CD1c-positive myeloid dendritic cell (primary cell): ENCODE data around the gene FKBP10.
A peak's percentile ranks its signal among the peaks of the same experiment; 100 is the strongest.

Experiments
- DNase-seq: peaks from one replicate; pipeline ENCODE4 v3.0.0-alpha.2; 2016; ENCODE audit errors: extremely low spot score

FKBP10 gene

DNA sequence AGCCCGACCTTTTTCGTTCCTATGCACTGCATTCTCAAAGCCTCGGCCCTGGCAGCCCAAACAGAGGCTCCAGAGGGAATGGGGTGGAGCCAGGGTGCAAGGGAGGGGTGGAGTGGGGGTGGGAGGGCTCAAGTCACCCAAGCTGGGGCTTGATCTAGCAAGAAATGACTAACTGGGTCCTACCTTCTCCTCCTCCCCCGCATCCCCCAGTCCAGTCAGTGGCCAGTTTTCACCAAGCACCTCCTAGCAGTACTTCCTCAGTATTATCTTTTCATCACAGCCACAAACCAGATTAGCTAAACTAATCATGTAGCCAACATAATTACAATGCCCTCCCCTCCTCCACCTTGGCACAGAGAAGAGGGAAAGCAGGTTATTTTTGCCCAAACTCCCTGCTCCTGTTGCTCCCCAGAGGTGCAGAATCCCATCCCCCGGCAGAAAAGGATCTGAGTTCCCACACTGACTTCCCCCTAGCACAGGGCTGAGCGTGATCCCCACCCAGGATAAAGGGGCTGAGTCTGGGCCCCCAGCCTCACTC is 28.5 kb upstream of the FKBP10 start:
- DNase-seq, result peak; percentile 76

DNA sequence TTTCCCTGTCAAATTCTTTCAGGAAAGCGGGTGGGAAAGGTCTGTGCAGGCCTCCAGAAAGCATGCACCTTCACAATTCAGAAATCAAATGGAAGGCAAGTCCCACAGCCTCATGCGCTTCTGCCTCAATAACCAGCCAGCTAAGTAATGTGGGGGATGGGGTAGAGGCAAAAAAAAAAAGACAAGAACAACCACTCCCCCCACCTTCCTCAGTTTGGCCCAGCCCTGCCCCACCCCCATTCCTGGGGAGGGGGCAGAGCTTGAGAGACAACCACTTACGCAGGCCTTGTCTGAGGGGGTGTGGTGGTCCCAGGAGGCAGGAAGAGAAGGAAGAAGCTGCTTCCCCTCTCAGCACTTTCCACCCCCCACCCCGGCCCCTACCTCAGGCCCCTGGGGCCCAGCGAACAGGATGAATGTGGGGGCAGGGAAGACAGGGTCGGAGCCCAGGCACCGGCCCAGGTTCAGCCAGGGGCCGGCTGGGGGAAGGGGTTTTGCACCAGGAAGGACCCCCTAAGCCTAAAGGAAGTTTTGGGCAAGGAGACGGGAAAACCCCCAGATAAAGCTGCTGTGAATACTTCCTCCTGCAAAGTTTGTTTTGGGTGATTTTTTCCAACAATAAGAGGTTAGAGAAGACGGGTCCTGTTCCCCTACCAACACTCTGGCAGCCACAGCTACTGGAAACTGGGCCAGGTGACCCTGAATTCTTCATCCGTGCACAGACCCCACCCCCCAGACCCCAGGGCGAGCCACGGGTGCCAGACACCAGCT is 27.5 kb upstream of the FKBP10 start:
- no peak for DNase-seq

DNA sequence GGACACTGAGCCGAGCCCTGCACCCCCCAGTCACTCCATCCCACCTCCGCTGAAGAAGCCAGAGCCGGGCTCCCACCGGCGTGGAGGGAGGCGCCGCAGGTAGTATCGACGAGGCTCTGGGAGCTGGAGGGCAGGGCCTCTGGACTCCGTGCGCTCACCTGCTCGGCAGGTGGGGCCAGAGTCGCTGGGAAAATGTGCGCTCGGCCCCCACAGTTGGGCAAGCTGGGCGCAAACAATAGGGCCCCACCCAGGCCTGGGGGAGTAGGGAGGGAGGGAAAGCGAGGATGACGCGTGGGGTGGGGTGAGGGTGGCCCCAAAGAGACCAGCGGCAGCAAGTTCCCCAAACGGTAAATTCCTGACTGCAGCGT is 27.0 kb upstream of the FKBP10 start:
- DNase-seq, result no peak

DNA sequence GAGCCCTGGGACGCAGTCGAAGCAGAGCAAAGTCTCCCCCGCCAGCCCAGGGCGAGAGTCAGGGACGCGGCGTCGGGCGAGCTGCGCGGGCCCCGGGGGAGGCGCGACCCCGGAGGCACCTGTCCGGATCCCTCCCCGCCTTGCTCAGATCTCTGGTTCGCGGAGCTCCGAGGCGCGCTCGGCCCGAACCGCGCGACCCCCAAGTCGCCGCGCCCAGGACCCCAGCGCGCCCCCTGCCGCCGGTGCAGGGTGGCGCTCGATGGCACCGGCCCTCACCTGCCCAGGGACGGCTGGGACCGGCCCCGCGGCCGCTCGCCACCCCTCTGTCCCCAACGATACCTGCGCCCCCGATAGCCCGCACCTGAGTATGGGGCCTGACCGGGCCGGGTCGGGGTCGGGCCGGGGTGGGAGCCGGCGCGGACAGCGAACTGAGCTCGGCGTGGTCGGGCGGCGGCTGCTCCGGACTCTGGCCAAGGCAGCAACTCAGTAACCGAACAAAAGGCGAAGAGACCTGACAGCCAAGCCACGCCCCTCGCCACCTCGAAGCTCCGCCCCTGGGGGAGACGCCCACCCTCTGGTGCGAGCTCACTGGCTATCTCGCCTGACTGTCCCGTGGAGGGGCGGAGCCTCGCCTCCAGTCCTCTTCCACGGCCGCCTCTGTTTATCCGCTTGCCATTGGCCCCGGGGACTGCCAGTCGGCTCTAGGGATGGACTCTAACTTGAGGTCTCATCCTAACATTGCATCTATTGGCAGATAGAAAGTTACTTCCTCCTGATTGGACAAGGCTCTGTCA is 26.4 kb upstream of the FKBP10 start, which contains the start of gene JUP:
TSS of gene JUP (minus strand) at position 485 of the 794 bp plus-strand sequence. CDS start 14,857 bp downstream, outside the sequence.
- peak; percentile 98 for DNase-seq

DNA sequence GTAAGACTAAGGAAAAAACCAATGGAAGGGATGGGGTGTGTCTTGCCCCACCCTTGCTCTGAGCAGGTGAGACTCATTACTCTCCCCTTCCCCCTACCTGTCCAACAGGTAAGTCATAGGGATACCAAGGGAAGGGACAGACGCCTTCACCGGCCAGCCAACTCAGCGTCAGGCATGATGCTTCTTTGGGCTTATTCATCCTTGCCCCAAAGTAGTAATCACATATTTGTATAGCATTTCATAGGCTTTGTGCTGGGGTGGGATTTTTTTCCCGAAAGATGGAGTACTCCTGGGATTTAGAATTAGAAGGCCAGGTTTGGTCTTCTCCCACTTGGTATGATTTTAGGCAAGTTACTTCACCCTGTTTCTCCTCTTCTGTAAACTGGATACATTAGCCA is 25.8 kb upstream of the FKBP10 start:
- DNase-seq, result no peak

DNA sequence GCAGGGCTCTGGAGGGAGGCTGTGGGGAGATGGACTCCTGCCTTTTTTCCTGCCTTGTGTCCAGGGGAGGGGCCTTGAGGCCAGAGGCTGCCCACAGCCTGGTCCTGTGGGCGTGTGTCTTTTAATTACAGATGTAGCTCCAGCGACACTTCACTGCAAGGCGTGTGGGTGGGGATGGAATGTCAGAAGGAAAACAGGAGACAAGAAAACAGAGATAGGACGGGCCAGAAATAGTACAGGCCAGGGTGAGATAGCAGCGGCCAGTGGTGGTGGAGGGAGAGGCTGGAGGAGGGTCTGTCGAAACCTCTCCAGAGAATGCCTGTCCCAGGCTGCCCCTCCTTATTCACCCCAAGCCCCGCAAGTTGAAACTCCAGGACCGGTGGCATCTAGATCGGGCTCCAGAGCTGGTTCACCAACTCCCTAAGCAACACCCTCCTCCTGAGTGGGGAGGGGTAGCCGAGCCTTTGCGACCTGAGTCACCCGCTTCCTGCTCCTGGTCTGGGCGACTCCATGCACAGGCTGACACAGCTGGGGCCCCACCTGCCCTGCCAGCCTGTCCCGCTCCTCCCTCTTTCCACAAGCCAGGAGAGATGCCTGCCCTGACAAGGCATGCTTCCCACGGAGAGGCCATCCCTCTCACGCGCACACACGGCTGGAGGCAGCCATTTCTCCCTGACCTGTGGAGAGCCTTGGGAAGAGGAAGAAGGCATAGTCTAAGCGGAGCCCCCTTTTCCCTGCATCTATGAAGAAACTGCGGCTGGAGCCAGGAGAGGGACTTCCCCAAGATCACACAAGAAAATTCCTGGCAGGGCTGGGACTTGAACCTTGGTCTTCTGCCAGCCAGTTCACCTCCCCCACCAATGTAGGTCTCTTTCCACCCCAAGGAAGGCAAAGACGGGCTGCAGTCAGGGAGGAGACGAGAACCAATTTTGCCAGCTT is 19.7 kb upstream of the FKBP10 start:
- no peak for DNase-seq

DNA sequence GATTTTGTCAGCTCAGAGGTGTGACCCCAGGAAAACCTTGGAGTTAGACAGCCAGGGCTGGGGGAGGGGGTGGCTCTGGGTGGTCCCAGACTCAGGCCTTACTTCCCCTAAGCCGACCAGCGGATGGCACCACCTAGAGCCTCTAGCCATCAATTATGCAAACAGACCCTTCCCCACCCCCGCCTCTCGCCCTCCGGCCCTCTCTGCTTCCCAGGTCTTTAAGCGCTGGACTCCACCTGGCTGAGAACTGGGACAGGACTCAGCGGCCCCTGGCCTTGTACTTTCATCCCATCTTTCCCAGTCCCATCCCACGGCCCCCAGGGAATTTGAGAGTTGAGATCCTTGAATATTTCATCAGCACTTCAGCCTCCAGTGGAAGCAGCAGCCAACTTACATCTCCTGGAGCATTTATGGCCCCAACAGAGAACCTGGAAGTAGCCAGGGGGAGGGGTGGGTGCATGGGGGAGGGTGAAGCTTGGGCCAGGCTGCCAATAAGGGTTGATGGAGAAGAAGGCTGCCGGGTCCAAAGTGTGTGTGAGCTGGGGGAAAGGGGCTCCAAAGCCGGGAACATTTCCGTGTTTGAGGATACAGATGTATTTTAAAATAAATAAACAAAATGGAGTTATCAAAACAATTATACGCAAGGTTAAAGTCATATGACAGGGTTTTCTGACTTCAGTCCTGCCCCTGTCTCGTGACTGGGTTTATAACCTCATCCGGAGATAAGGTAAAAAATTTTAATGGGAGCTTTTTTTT is 18.8 kb upstream of the FKBP10 start:
- DNase-seq, result no peak

DNA sequence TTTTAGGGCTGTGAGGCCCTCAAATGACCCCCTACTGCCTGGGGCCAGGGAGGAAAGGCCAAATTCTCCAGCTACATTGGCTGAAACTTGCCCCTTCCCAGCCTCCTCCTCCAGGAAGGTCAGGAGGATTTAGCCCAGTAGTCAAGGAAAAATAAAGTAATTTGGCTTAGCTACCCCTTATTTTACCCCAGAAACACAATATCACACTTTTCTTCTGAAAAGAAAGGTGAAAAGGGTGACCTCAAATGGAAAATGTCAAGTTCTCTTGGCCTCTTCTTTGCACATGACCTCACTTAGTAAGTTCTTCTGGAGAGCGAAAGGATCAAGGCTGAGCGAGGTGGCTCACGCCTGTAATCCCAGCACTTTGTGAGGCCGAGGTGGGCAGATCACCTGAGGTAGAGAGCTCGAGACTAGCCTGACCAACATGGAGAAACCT is 18.2 kb upstream of the FKBP10 start:
- DNase-seq, result no peak

DNA sequence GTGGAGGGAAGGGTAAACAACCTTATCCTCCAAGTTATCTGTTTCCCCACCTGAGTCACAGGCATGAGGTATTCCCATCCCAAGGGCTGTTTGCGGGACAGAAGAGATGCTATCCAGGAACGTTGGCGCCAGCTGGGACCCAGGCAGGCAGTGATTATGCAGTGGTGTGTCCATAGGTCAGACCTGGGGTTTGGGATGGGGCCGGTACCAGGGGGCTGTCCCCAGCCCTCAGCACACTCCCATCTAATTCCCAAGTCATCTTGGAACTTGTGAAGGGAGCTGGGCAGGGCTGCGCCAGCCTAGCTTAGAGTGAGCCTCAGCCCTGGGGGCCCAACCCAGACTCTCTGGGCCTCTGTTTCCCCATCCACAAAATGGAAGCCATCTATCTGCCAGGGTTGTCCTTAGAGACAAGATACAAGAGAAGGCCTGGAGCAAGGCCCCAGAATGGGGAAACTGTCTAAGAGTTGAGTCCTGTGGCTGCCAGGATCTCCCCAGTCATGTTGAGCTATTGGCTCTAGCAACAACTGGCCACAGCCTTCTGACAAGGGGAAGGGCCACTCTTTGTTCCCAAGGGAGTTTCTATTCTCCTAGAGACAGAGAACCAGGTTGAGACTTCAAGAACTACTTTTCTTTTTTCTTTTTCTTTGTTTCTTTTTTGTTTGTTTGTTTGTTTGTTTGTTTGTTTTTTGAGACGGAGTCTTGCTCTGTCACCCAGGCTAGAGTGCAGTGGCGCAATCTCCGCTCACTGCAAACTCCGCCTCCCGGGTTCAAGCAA is 16.5 kb upstream of the FKBP10 start:
- peak; percentile 47 for DNase-seq

DNA sequence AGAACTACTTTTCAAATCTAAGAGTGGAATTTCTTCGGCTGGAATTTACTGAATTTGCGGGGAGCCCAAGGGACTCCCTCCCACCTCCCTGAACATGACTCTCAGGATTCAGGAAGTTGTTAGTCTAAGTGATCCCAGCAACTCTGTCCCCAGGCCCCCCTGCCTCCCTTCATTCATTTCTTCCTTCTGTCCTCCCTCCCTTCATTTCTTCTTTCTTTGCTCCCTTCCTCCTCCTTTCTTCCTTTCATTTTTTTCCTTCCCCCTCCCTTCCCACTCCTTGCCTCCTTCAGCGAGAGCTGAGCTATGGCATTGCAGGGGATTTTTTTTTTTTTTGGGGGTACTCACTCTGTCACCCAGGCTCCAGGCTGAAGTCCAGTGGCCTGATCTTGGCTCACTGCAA is 15.4 kb upstream of the FKBP10 start:
- DNase-seq, result no peak

DNA sequence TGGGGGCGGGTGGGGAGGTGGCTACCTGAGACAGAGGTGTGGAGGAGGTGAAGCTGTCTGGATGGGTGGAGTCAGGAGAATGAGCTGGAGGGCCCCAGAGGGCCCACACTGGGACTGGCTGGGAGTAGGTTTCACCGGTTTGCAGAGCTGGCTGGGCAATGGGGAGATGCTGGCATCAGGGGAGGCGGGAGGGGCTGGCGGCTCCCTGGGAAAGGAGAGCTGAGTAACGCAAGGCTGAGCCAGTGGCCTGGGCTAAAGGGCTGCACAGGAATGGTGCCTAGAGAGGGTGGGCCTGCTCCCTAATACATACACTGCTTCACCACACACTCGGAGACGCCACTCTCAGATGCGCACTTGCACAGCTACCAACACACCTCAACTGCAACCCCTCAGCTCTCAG is 13.4 kb upstream of the FKBP10 start:
- DNase-seq, result no peak

DNA sequence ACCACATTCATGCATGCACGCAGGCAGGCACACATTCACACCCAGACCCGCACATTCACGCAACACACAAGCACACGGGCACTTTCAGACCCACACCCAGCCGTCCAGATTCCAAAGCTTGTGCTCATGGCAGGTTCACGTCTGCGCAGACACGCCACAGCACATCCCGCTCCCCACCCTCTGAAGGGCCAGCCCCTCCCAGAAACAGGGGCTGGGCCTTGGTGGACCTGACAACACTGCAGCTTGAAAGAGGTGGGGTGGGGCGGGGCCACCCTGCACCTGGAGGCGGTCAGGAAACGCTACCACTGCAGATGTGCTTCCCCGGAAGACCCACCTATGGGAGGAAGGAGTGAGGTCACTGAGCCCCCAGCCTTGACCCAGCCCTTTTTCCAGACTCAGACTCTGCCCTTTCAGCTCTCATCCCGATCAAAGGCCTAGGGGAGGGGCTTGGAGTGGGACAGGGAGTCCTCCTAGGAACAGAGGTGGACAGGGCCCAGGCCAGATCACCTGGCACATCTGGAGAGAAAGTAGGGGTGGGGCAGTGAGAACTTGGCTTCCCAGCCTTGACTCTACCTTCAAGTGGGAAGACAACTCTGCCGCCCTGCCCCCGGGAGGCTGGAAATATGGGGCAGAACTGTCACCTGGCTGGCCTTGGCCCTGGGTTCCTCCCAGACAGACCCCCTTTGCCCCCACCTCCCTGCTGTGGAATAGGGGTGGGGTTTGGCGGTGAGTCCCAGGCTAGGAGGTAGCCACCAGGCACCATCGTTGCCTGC is 12.0 kb upstream of the FKBP10 start:
- no peak for DNase-seq

DNA sequence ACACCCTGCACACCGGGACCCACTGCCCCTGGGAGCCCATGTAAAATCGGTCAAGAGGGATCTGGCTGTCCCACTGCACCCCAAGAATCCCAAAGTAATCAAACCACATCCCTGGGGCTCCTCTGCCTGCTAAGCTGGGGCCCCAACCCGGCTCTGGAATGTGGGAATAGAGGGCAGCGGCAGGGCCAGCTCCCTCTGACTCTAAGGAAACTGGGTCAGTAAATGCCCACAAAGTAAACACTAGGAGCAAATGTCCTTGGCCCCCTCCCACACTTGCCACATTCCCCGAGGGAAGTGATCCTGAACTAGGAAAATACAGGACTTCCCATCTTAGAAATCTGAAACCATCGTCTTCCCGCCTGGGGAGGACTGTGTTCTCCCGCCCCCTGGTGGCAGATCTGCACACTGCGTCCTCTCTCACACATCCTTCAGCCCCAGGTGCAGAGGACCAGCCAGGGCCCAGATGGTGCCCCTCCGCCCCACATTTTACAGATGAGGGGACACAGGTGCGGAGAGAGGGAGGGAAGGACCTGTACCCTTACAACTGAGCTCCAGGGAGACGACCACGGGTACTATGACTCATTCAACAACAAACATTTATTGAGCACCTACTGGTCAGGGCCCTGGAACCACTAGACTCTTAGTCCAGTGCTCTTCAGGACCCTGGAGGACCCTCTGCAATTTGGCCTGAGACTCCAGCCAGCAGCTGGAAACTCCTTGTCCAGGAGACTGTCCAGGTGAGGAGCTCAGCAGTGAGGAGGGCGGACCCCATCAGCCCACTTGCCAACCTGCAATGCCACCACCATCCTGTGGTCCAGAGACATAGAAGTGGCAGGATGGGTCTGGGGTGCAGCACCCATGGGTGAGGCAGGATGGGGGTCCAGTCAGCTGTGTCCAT is 11.2 kb upstream of the FKBP10 start:
- DNase-seq, result peak; percentile 84

DNA sequence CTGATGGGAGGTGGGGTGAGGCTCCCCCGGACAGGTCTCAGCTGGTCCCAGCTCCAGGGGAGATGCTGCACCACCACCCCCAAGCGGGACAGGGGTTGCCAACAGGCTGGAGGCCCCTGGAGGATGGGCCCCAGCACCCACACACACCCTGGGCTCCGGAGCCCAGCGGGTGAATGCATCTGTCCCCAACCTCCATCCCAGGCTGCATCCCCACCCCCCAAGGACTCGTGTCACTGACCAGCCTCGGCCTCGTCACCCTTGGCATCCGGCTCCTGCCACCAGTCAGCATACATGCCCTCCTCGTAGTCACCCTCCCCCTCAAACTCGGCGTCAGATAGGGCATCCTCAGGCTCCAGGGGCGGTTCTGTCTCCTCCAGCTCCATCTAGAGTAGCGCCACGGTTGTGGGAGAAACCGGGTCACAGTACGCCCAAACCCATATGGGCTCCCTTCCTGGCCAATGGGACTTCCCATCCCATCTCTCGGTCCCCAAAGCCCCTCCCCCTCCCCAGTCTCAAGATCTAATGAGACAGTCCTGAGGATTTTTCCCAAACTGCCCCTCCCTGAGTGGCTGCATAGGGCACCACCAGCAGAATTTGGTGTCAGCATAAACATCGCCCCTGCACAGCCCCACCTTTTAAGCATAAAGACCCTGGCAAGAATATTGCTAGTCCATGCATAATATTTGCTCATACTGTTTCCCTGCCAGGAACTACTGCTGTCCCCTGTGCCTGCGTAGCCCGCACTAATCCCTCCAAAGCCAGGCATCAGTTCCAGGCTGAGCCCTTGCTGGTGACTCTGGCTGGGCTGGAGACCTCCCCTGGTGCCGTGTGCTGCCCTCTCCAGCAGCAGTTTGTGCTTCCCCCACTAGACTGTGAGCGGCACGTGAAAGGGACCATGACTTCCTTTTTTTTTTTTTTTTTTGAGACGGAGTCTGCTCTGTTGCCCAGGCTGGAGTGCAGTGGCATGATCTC is 9.5 kb upstream of the FKBP10 start:
- DNase-seq, result peak; percentile 62

DNA sequence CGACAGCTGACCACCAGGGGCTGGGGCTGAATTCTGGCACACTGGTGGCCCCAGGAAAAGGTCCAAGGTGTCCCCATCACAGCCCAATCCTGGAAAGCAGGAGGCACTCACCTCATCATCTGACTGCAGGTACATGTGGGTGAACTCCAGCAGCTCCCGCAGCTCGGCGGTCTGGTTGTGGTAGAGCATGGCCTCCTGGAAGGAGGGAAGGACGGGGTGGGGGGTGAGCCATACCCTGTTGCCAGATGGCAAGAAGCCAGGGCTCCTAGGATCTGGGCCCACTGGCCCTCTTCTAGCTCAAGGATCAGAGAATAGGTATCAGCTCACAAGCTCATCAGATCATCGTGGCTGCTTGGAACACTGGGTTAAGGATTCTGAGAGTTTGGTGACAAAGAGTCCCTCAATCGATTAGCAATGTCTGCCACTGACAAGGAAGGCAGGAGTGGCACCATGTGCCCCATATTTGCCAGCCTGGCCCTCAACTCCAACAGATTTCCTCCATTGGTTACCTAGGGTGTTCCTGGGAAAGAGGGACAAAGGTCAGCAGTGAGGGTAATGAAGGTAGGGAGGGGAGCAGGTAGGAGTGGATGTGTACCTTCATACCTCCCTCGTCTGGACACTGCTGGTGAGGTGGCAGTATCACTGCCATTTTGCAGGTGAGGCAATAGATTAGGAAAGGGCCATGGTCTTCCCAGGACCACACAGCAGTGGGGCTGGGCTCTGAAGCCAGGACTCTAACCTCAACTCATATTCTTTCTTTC is 5.9 kb upstream of the FKBP10 start:
- no peak for DNase-seq
